ENCODE measurements around the gene PPID.

GRCh38 chr4:158769175-158769921 lies 46.2 kb upstream of the PPID start:
- no peak for TF ChIP-seq POLR2A (IDR thresholded peaks at IDR 0.05)
- no peak for TF ChIP-seq CTCF (IDR thresholded peaks at IDR 0.05)
